Activated CD8-positive, alpha-beta memory T cell treated with anti-CD3 and anti-CD28 coated beads for 36 hours (primary cell): ENCODE measurements around the gene FNDC3B. TPM values are rescaled to one million over a fixed set of nuclear protein-coding genes. Genes with fewer than 3 reads are reported as not detected.
"Not testable (repeated sequence)": the region's sequence is repeated elsewhere in the genome, so short reads cannot be mapped to it uniquely, and the experiment has no call there.

ENCODE experiments used
- CTCF ChIA-PET: fragments of 350-600 bp; sonication (Branson Sonifier 250); formaldehyde crosslinking; loops from one replicate; lab custom pipeline; 2021; ENCODE audit warnings: antibody characterized with exemption; lab: Charles Lee
- POLR2A ChIA-PET: fragments of 350-600 bp; sonication (Branson Sonifier 250); formaldehyde crosslinking; loops from one replicate; lab custom pipeline; 2021; ENCODE audit warnings: antibody characterized with exemption; lab: Charles Lee
- total RNA-seq, 2 experiments: library from RNA; stranded (reverse); gene quantifications; one replicate each; pipeline ENCODE4 v1.2.3, GENCODE V29; 2021

FNDC3B gene
- total RNA-seq, 2 experiments from 2014 or later: 19.0 to 24.2 TPM

- ChIA-PET CTCF (no interaction called here), POLR2A (no interaction called here)
Observed at GRCh38 chr3:172247525-172248274, 208.3 kb downstream of the FNDC3B start.

DNA sequence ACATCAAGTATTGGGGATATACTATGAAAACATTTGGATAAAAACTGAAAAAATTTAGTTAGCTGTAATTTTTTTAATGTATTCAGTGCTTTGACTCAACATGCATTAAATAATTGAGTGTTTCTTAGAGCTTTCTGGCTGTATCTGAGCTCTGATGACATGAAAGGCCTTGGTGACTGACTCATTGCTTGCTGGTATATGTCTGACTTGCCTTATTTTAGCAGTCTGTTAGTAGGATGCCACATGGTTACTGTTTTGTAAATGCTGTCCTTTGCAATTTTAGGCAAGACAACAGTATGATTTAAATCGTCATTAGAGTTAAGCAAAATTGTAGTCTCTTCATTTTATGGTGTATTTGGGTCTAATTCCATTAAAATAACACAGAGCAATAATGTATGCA, 209.7 kb downstream of the FNDC3B start:
- POLR2A ChIA-PET: no interaction called here

DNA sequence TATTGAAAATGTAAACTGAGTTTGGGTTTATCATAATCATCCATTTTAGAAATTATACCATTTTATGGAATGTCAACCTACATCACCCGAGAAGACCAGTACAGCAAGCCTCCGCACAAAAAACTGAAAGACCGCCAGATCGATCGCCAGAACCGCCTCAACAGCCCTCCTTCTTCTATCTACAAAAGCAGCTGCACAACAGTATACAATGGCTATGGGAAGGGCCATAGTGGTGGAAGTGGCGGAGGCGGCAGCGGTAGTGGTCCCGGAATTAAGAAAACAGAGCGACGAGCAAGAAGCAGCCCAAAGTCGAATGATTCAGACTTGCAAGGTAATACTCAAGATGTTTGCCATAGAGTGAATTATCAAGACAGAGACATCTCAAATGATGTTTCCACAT, 211.8 kb downstream of the FNDC3B start:
- CTCF ChIA-PET: no interaction called here
- POLR2A ChIA-PET: no interaction called here

More for the DNA sequence above, 209.7 kb downstream of the FNDC3B start:
- CTCF ChIA-PET: no interaction called here

- ChIA-PET CTCF (no interaction called here), POLR2A (no interaction called here)
Observed at GRCh38 chr3:172253200-172253599, 213.8 kb downstream of the FNDC3B start.

GRCh38 chr3:172254542-172254941, 215.2 kb downstream of the FNDC3B start:
- ChIA-PET CTCF (no interaction called here), POLR2A (no interaction called here)

DNA sequence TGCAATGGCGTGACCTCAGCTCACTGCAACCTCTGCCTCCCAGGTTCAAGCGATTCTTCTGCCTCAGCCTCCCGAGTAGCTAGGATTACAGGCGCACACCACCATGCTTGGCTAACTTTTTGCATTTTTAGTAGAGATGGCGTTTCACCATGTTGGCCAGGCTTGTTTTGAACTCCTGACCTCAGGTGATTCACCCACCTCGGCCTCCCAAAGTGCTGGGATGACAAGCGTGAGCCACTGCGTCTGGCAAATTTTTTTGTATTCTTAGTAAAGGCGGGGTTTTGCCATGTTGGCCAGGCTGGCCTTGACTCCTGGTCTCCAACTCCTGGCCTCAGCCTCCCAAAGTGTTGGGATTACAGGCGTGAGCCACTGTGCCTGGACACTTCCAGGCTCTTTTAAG, 215.9 kb downstream of the FNDC3B start:
- CTCF ChIA-PET, POLR2A ChIA-PET: not testable (repeated sequence)

DNA sequence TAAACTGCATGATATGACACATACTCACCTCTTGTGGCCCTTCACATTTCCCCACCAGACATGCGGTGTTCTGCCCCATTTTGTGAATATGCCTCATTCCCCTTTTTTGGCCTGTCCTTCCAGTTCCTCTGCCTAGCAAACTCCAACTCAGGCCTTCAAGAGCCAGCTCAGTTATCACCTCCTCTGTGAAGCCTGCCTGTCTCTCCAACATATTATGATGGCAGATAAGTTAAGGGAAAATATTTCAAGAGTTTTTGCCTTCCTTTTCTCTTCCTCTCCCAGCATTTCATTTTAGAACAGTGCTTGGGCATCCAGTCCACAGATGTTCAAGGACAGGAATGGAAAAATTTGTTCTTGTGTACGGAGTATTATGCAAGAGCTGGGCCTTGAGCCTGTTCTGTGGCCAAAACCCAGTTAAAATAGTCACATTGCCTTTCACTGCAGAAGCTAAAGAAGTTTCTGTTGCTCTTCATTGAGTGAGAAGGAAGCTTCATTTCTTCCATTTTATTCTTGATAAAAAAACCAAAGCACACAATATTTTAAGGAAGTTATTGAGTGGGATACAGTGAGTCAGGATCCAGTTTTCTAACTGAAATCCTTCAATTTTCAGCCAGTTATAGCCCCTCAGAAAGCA, 216.8 kb downstream of the FNDC3B start:
- POLR2A ChIA-PET: no interaction called here
- CTCF ChIA-PET: interaction anchor here (0.7 kb wide), 1 partner anchor 9 kb away, joined by 3 read pairs; no protein-coding TSS in a partner anchor

GRCh38 chr3:172257648-172258400, 218.4 kb downstream of the FNDC3B start:
- CTCF ChIA-PET: no interaction called here
- POLR2A ChIA-PET: no interaction called here

DNA sequence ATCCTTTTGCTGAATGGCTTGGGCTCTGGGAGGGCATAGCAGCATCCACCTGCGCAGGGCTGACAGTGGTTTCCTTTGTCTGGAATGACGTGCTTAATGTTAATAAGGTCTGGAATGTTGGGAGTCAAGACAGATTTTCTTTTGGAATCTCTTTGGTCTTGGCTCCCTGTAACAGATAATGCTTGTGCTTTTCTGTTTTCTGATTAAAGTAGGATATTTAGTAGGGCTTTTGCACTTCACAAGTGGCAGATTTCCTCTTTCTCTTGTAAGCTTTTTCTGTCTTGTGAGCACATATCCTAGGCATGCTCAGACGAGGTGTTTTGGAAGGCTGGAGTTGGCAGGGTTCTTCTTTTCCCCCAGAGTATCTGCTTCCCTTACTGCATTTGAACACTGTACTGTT, 219.2 kb downstream of the FNDC3B start:
- CTCF ChIA-PET: no interaction called here

DNA sequence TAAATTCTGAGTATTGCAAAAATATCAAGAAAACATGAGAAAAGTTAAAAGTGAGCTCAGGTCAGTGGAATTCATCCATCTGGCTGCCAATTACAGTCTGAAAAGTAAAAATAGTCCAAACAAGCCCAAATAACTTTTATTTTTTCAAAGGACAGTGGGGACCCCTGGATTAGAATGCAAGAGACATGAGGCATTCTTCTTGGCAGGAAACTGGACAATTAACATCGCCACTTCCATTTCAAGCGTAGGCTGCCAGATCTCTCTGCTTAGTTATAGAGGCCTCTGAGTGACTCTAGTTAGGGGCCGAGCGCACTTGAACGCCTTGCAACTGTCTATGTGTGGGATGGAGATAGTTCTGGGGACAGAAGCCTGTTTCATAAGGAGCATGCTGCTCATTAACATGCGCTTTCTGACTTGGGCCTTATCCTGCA, 219.7 kb downstream of the FNDC3B start:
- ChIA-PET POLR2A (no interaction called here), CTCF (no interaction called here)

More for the DNA sequence above, 219.2 kb downstream of the FNDC3B start:
- POLR2A ChIA-PET: no interaction called here

DNA sequence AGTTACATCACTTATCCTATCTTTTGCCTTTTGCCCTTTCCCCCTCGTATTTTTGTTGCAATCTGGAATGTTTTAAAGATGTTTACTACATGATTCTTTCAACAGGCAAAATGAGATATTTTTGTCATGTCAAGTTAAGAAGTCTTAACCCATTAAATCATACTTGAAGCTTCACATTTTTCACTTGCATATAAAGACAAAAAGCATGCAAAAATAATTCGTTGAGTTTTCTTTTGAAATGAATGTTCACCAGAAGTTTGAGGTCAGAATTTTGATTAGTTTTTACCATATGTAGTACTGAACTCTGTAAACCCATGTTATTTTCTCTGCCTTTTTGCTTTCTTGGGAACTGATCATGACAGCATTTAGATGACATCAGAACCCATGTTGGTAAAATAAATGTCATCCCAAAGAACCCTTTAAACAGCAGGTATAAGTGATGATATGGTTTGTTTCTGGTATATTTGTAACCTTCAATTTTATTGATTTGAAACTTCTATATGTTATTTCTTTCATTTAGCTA, 220.4 kb downstream of the FNDC3B start:
- POLR2A ChIA-PET: no interaction called here
- CTCF ChIA-PET: no interaction called here

DNA sequence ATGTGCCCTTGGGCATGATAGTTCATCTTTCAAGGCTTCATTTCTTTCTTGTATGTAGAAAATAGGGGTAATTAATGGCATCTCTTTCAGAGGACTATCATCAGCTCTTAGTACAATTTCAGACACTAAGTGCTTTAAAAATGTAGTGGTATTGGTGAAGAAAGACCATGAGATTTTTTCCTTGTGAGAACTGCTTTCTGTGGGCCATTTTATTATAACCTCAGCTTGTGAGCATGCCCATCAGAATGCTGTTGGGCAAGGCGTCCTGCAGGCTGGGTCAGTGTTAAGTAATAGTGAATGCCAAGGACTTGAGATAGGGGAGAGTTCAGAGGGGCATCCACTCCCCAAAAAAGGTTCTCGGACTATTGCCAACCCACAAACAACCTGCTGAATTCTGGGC, 221.0 kb downstream of the FNDC3B start:
- POLR2A ChIA-PET: no interaction called here
- CTCF ChIA-PET: no interaction called here

DNA sequence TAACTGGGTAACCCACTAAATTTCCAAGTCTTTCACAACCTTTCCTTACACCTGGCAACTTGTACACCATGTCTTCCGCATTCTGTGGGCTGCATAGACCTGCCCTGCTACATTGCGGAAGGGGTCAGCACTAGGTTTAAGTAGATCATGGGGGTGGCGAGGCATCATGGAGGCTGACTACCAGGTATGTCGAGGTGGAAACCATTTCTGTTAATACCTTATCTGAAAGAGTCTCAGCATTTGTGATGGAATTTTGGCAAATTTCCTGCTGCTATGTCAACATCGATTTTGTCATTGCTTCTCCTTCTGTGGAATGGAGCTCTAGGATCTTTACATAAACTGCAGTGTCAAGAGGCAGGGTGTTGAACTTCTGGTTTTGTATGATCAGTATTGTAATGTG, 221.7 kb downstream of the FNDC3B start:
- ChIA-PET CTCF (interaction anchor here (0.6 kb wide), 1 partner anchor 216 kb away, joined by 4 read pairs; no protein-coding TSS in a partner anchor), POLR2A (no interaction called here)

GRCh38 chr3:172262991-172263608, 223.7 kb downstream of the FNDC3B start:
- CTCF ChIA-PET: interaction anchor here (0.6 kb wide), 2 partner anchors 311 to 420 kb away, joined by 3 read pairs; no protein-coding TSS in a partner anchor
- POLR2A ChIA-PET: interaction anchor here (0.6 kb wide), 1 partner anchor 838 kb away, joined by 3 read pairs; no protein-coding TSS in a partner anchor

DNA sequence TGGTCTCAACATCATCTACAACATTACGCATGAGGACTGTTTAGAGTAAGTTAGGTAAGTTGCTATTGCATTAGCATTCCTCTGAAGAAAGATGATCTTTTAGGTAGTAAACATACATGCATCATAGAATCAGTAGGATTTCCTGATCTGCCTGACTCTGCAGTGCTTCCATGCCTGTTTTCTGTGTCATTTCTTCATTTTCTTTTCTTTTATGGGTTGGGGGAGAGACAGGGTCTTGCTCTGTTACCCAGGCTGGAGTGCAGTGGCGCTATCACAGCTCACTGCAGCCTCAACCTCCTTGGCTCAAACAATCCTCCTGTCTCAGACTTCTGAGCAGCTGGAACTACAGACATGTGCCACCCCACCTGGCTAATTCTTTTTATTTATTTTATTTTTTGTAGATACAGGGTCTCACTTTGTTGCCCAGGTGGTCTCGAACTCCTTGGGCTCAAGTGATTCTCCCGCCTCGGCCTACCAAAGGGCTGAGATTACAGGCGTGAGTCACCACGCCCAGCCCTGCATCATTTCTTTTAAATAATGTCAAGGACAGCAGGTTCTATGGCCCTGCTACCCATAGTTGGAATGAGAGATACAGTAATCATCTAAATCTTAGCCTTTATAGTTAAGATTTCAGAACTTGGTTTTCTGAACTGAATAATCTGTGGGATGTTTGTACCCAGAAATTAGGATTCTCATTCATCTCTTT, 224.6 kb downstream of the FNDC3B start:
- POLR2A ChIA-PET: no interaction called here

DNA sequence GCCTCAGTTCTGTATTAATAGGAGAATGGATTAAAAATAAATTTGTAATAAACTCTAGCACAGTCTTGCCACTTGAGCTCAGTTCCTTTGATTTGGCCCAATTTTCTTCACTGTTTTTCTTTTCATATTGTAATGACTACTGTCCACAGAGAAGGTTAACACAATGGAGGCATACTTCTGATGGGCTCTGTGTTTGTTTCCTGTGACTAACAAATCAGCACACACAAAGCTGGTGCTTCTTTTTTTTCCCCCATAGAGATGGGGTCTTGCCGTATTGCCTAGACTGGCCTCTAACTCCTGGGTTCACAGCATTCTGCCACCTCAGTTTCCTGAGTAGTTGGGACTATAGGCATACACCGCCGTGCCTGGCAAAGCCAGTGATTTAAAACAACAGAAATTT, 226.7 kb downstream of the FNDC3B start:
- POLR2A ChIA-PET: no interaction called here
- CTCF ChIA-PET: no interaction called here

More for the DNA sequence above, 224.6 kb downstream of the FNDC3B start:
- CTCF ChIA-PET: no interaction called here

- CTCF ChIA-PET: no interaction called here
- POLR2A ChIA-PET: no interaction called here
Observed at GRCh38 chr3:172268425-172268824, 229.0 kb downstream of the FNDC3B start.

GRCh38 chr3:172268868-172269267, 229.5 kb downstream of the FNDC3B start:
- ChIA-PET POLR2A (no interaction called here), CTCF (no interaction called here)
